Measurements from ENCODE around the gene MYL6.
"Not testable (repeated sequence)": the region's sequence is repeated elsewhere in the genome, so short reads cannot be mapped to it uniquely, and the experiment has no call there.

MYL6 gene

GRCh38 chr12:56189918-56190694, 31.9 kb downstream of the MYL6 start:
- no peak for TF ChIP-seq ZFX (IDR thresholded peaks at IDR 0.05)
- TF ChIP-seq CTCF (conservative IDR thresholded peaks at IDR 0.05): 0 out of 2 replicates have a peak, but pooled peaks have one; percentile 55

GRCh38 chr12:56190695-56191155, 32.6 kb downstream of the MYL6 start:
- H3K27ac ChIP-seq: peak overlapping the region; percentile 84
- TF ChIP-seq ZFX (IDR thresholded peaks at IDR 0.05) (no peak), CTCF (conservative IDR thresholded peaks at IDR 0.05) (no peak)

More at GRCh38 chr12:56189918-56190694, 31.9 kb downstream of the MYL6 start:
- H3K27ac ChIP-seq: peak overlapping the region; percentile 84

- no peak overlapping the region for H3K27ac ChIP-seq
Observed at GRCh38 chr12:56192582-56192981, 34.4 kb downstream of the MYL6 start.

GRCh38 chr12:56193025-56193578, 34.9 kb downstream of the MYL6 start:
- TF ChIP-seq CTCF (conservative IDR thresholded peaks at IDR 0.05): peak; percentile 91
- no peak for TF ChIP-seq ZFX (IDR thresholded peaks at IDR 0.05)
- H3K27ac ChIP-seq: no peak overlapping the region

More at GRCh38 chr12:56192582-56192981, 34.4 kb downstream of the MYL6 start:
- TF ChIP-seq CTCF (conservative IDR thresholded peaks at IDR 0.05) (no peak), ZFX (IDR thresholded peaks at IDR 0.05) (no peak)

GRCh38 chr12:56196818-56197550, 38.8 kb downstream of the MYL6 start:
- H3K27ac ChIP-seq: not testable (repeated sequence)

- no peak overlapping the region for H3K27ac ChIP-seq
- TF ChIP-seq ZFX (IDR thresholded peaks at IDR 0.05): no peak
- no peak for TF ChIP-seq CTCF (conservative IDR thresholded peaks at IDR 0.05)
Observed at GRCh38 chr12:56197921-56198635, 39.9 kb downstream of the MYL6 start.

- no peak overlapping the region for H3K27ac ChIP-seq
- no peak for TF ChIP-seq CTCF (conservative IDR thresholded peaks at IDR 0.05)
- no peak for TF ChIP-seq ZFX (IDR thresholded peaks at IDR 0.05)
Observed at GRCh38 chr12:56198836-56199235, 40.7 kb downstream of the MYL6 start.
